Trophoblast cell (in vitro differentiated cells and primary cell): Measurements from ENCODE around the gene CACNA1C.

Experiments used
- DNase-seq, 2 donors: peaks; one replicate each; pipeline ENCODE4 v3.0.0-alpha.2; 2016
- H2AFZ ChIP-seq: 2 replicates; pipeline ENCODE4 v1.6.1; 2013; ENCODE audit warnings: low read length, moderate library complexity, mild to moderate bottlenecking; ENCODE audit not compliant: insufficient read depth, poor library complexity
- H2AK5ac ChIP-seq: 2 replicates; pipeline ENCODE4 v1.6.1; 2013; ENCODE audit warnings: mild to moderate bottlenecking, low read length
- H2BK120ac ChIP-seq: 2 replicates; pipeline ENCODE4 v1.6.1; 2013; ENCODE audit warnings: low read length, mild to moderate bottlenecking, moderate library complexity; ENCODE audit not compliant: insufficient read depth, poor library complexity
- H2BK12ac ChIP-seq: 2 replicates; pipeline ENCODE4 v1.6.1; 2013; ENCODE audit warnings: mild to moderate bottlenecking, low read length, moderate library complexity
- H2BK5ac ChIP-seq: 2 replicates; pipeline ENCODE4 v1.6.1; 2013; ENCODE audit warnings: low read length, low read depth, moderate library complexity, mild to moderate bottlenecking; ENCODE audit not compliant: poor library complexity
- H3K14ac ChIP-seq: 2 replicates; pipeline ENCODE4 v1.6.1; 2013; ENCODE audit warnings: mild to moderate bottlenecking, low read length
- H3K18ac ChIP-seq: 2 replicates; pipeline ENCODE4 v1.6.1; 2013; ENCODE audit warnings: mild to moderate bottlenecking, low read length
- H3K23ac ChIP-seq: 2 replicates; pipeline ENCODE4 v1.6.1; 2013; ENCODE audit warnings: low read length
- H3K27ac ChIP-seq: 2 replicates; pipeline ENCODE4 v1.5.1; 2013; ENCODE audit warnings: low read depth, mild to moderate bottlenecking, inconsistent platforms, low read length, moderate library complexity
- H3K27me3 ChIP-seq: 2 replicates; pipeline ENCODE4 v1.6.1; 2013; ENCODE audit warnings: inconsistent platforms, mild to moderate bottlenecking, low read length, moderate library complexity; ENCODE audit not compliant: insufficient read depth
- H3K36me3 ChIP-seq, 2 experiments: 1 replicate in 1 of 2; 2 replicates in 1 of 2; pipeline ENCODE4 v1.6.1; 2013; ENCODE audit warnings: low read length in 2 of 2, mild to moderate bottlenecking in 2 of 2, moderate library complexity in 1 of 2; ENCODE audit not compliant: insufficient read depth in 2 of 2, control insufficient read depth in 1 of 2
- H3K4ac ChIP-seq: 2 replicates; pipeline ENCODE4 v1.6.1; 2013; ENCODE audit warnings: low read depth, mild to moderate bottlenecking, low read length, moderate library complexity
- H3K4me1 ChIP-seq, 2 experiments: 1 replicate in 1 of 2; 2 replicates in 1 of 2; pipeline ENCODE4 v1.6.1; 2013; ENCODE audit warnings: low read length in 2 of 2, mild to moderate bottlenecking in 2 of 2, moderate library complexity in 1 of 2; ENCODE audit not compliant: insufficient read depth in 2 of 2, control insufficient read depth in 1 of 2
- H3K4me2 ChIP-seq: 2 replicates; pipeline ENCODE4 v1.6.1; 2013; ENCODE audit warnings: inconsistent platforms, mild to moderate bottlenecking, low read length, moderate library complexity
- H3K4me3 ChIP-seq: 2 replicates; pipeline ENCODE4 v1.5.1; 2013; ENCODE audit warnings: mild to moderate bottlenecking, low read depth, low read length, inconsistent platforms
- H3K79me1 ChIP-seq: one replicate; pipeline ENCODE4 v1.6.1; 2013; ENCODE audit warnings: low read length
- H3K79me2 ChIP-seq: 2 replicates; pipeline ENCODE4 v1.6.1; 2013; ENCODE audit warnings: low read length, mild to moderate bottlenecking; ENCODE audit not compliant: control insufficient read depth, insufficient read depth, poor library complexity
- H3K9ac ChIP-seq: 2 replicates; pipeline ENCODE4 v1.6.1; 2013; ENCODE audit warnings: mild to moderate bottlenecking, low read length
- H3K9me3 ChIP-seq: 2 replicates; pipeline ENCODE4 v1.6.1; 2013; ENCODE audit warnings: low read depth, mild to moderate bottlenecking, control low read depth, inconsistent platforms, low read length; ENCODE audit not compliant: insufficient read depth
- H4K12ac ChIP-seq: 2 replicates; pipeline ENCODE4 v1.6.1; 2013; ENCODE audit warnings: low read depth, mild to moderate bottlenecking, low read length, moderate library complexity
- H4K8ac ChIP-seq: 2 replicates; pipeline ENCODE4 v1.6.1; 2013; ENCODE audit warnings: low read depth, mild to moderate bottlenecking, low read length, moderate library complexity
- H4K91ac ChIP-seq: one replicate; pipeline ENCODE4 v1.6.1; 2013; ENCODE audit warnings: low read depth, mild to moderate bottlenecking, low read length, moderate library complexity
- WGBS: extraction: QIAGEN DNeasy Blood & Tissue Kit; methylation state at CpG from one replicate; pipeline ENCODE4 v1.1.7; 2013; ENCODE audit warnings: missing lambda C conversion rate; ENCODE audit not compliant: insufficient read length, insufficient coverage; ENCODE audit errors: extremely low coverage; 5-methylcytosine and 5-hydroxymethylcytosine counted together

The CACNA1C gene

DNA sequence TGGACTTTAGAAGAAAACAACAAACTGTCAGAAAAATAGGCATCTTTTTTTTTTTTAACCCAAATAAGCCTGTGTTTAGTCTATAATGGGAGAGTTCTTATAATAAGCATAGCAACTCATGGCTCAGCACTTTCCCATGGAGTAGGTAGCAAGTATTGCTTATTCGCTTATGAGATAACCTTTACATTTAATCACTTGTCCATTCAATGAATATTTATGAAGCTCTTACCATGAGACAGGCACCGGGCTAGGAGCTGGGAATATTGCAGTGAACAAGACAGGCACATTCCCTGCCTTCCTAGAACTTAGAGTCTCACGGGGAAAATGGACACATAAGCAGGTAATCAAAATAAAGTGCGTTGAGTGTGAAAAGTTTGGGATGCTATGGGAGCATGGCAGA lies 38.6 kb upstream of the CACNA1C start:
- Histone ChIP-seq H3K4me1 (peaks cover 6 to 13% of the 10 kb centered on the region in 2 experiments), H3K27me3 (no peaks in the 10 kb centered on the region), H4K8ac (no peak overlapping the region), H3K4me2 (no peak overlapping the region), H3K27ac (no peak overlapping the region), H2BK120ac (no peak overlapping the region), H3K79me2 (no peaks in the 10 kb centered on the region), H3K18ac (no peak overlapping the region), H3K79me1 (no peaks in the 10 kb centered on the region), H2BK5ac (no peak overlapping the region), H2AFZ (no peak overlapping the region), H3K14ac (no peak overlapping the region), H2AK5ac (no peak overlapping the region), H3K9ac (no peak overlapping the region), H2BK12ac (no peak overlapping the region), H3K36me3 (no peaks in the 10 kb centered on the region), H3K4me3 (no peak overlapping the region), H4K91ac (no peak overlapping the region), H3K23ac (no peak overlapping the region), H3K4ac (no peak overlapping the region), H3K9me3 (no peaks in the 10 kb centered on the region), H4K12ac (no peak overlapping the region)
- no CpG with 5 or more reads among the region's 4 CpGs for WGBS
- no peak for DNase-seq

- H2AFZ ChIP-seq, result no peak overlapping the region
- H2BK120ac ChIP-seq, result peak overlapping the region; percentile 46
- no peak overlapping the region for H3K27ac ChIP-seq
- no peak overlapping the region for H3K4me2 ChIP-seq
- no peak overlapping the region for H3K9ac ChIP-seq
- no peak overlapping the region for H3K18ac ChIP-seq
- H2AK5ac ChIP-seq, result no peak overlapping the region
- H3K27me3 ChIP-seq, result no peaks in the 10 kb centered on the region
- no peak overlapping the region for H4K12ac ChIP-seq
- no peak overlapping the region for H3K4me3 ChIP-seq
- no peak overlapping the region for H4K8ac ChIP-seq
- no peaks in the 10 kb centered on the region for H3K79me2 ChIP-seq
- no peak overlapping the region for H2BK12ac ChIP-seq
- no peaks in the 10 kb centered on the region for H3K9me3 ChIP-seq
- H3K14ac ChIP-seq, result no peak overlapping the region
- DNase-seq, result no peak
- H4K91ac ChIP-seq, result peak overlapping the region; percentile 28
- H3K4me1 ChIP-seq, result peaks cover 6 to 13% of the 10 kb centered on the region in 2 experiments
- H3K79me1 ChIP-seq, result no peaks in the 10 kb centered on the region
- no CpG with 5 or more reads among the region's 9 CpGs for WGBS
- H3K4ac ChIP-seq, result no peak overlapping the region
- no peak overlapping the region for H2BK5ac ChIP-seq
- no peaks in the 10 kb centered on the region for H3K36me3 ChIP-seq
- H3K23ac ChIP-seq, result no peak overlapping the region
Observed at GRCh38 chr12:2016862-2017545, 35.8 kb upstream of the CACNA1C start.

GRCh38 chr12:2017546-2018337 lies 35.0 kb upstream of the CACNA1C start:
- no peak overlapping the region for H3K9ac ChIP-seq
- WGBS, result no CpG with 5 or more reads among the region's 12 CpGs
- H4K12ac ChIP-seq, result no peak overlapping the region
- no peak overlapping the region for H3K14ac ChIP-seq
- H3K9me3 ChIP-seq, result no peaks in the 10 kb centered on the region
- H3K18ac ChIP-seq, result no peak overlapping the region
- no peaks in the 10 kb centered on the region for H3K27me3 ChIP-seq
- no peak for DNase-seq
- no peaks in the 10 kb centered on the region for H3K79me1 ChIP-seq
- H4K8ac ChIP-seq, result no peak overlapping the region
- no peaks in the 10 kb centered on the region for H3K79me2 ChIP-seq
- H3K23ac ChIP-seq, result no peak overlapping the region
- no peak overlapping the region for H3K4ac ChIP-seq
- no peak overlapping the region for H3K4me3 ChIP-seq
- H2BK120ac ChIP-seq, result no peak overlapping the region
- H2BK5ac ChIP-seq, result no peak overlapping the region
- no peaks in the 10 kb centered on the region for H3K36me3 ChIP-seq
- no peak overlapping the region for H2BK12ac ChIP-seq
- peak overlapping the region; percentile 10 for H3K27ac ChIP-seq
- peaks cover 6 to 13% of the 10 kb centered on the region in 2 experiments for H3K4me1 ChIP-seq
- no peak overlapping the region for H3K4me2 ChIP-seq
- no peak overlapping the region for H4K91ac ChIP-seq
- H2AFZ ChIP-seq, result no peak overlapping the region
- H2AK5ac ChIP-seq, result no peak overlapping the region

DNA sequence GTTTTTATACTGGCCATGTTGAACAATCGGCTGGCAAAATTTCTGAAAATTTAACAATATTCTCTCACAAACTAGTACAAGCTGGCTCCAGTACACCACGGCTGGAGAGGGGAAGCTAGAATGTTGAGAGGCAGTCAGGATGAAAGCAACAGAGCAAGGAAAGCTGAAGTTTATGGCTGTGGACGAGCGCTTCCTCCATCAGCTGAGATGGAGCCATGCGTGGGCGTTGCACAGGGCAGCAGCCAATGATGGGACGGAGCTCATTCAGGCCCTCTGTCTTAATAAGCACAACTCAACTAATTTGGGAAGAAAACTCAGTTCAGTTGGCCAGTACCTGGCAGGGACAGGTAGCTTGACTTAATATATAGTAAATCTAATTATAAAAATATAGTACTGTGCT lies 34.4 kb upstream of the CACNA1C start:
- Histone ChIP-seq H3K27ac (no peak overlapping the region), H3K14ac (no peak overlapping the region), H3K9ac (no peak overlapping the region), H4K12ac (no peak overlapping the region), H2AK5ac (peak overlapping the region; percentile 7), H2BK120ac (no peak overlapping the region), H2AFZ (peak overlapping the region; percentile 3), H3K4me2 (no peak overlapping the region), H3K27me3 (no peaks in the 10 kb centered on the region), H3K36me3 (no peaks in the 10 kb centered on the region), H3K4ac (no peak overlapping the region), H4K8ac (no peak overlapping the region), H3K4me1 (peaks cover 6 to 13% of the 10 kb centered on the region in 2 experiments), H3K79me2 (no peaks in the 10 kb centered on the region), H3K4me3 (no peak overlapping the region), H4K91ac (peak overlapping the region; percentile 8), H2BK12ac (peak overlapping the region; percentile 32), H3K23ac (no peak overlapping the region), H2BK5ac (no peak overlapping the region), H3K9me3 (no peaks in the 10 kb centered on the region), H3K79me1 (no peaks in the 10 kb centered on the region), H3K18ac (no peak overlapping the region)
- no CpG with 5 or more reads among the region's 7 CpGs for WGBS
- no peak for DNase-seq
